Measurements from ENCODE around the gene RBM47.
A peak's percentile ranks its signal among the peaks of the same experiment; 100 is the strongest.
"Not testable (repeated sequence)": the region's sequence is repeated elsewhere in the genome, so short reads cannot be mapped to it uniquely, and the experiment has no call there.

The RBM47 gene

DNA sequence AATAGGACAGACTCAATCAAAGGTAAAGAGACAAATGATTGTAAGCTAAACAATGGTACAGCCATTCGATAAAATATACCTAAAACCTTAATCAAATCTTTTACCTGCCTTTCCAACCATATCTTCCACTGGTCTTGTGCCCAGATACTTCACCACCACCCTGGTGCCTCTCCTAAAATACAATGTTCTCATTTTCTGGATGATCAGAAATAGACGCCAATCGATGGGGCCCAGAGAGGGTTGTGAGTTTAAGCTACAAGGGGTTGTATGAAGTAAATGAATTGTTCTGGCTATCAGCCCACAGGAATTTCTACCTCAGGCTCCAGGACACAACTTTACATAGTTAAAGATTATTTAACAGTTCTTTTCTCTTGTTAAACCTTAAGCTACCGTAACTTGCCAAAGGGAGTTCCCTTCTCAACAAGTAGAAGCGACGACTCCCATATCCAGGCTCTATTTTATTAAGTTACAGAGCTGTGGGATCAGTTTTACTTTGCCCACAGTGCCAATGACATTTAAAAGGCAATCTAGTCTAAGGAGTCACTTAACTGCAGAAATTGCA lies 195.5 kb downstream of the RBM47 start:
- DNase-seq: no peak

DNA sequence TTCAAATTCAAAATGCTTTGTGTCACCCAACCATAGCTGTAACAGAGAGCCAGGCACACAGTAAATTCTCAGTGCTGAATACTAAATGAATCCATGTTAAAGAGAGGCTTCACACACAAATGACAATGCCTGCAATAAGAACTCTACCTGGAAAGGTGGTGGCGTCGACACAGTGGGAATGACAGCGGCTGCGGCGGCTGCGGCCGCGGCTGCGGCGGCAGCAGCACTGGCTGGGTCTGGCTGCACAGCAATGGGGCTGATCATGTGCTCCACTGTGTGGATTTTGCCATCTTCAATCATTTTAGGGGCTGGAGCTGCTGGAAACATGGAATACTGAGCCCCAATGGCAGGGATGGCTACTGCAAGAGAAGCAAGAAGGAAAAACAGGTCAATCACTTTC lies 197.2 kb downstream of the RBM47 start:
- DNase-seq: no peak

DNA sequence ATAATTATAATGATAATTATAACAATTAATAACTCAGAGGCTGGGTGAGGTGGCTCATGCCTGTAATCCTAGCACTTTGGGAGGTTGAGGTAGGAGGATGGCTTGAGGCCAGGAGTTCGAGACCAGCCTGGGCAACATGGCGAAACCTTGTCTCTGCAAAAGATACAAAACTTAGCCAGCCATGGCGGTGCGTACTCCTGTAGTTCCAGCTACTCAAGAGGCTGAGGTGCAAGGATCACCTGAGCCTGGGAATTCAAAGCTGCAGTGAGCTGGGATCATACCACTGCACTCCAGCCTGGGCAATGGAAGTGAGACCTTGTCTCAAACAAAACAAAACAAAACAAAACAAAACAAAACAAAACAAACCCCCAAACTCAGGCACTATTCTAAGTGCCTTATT lies 201.8 kb downstream of the RBM47 start:
- not testable (repeated sequence) for DNase-seq

DNA sequence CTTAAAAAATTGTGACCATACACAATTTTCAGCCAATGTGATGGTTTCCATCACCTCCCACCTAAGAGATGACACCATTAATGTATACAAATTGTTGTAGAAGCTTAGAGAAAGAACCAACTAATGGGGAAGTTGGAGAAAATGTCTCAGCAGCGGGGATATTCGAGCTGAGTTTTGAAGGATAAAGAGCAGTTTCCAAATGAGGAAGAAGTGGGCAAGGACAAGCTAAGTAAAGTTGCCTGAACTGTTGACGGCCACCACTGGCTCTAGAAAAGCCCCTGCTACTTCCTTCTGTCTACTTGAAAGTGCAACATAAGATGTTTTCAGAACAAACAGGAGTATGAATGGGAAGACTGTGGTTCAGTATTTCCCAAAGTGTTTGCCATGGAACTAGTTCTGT lies 202.5 kb downstream of the RBM47 start:
- DNase-seq: no peak

DNA sequence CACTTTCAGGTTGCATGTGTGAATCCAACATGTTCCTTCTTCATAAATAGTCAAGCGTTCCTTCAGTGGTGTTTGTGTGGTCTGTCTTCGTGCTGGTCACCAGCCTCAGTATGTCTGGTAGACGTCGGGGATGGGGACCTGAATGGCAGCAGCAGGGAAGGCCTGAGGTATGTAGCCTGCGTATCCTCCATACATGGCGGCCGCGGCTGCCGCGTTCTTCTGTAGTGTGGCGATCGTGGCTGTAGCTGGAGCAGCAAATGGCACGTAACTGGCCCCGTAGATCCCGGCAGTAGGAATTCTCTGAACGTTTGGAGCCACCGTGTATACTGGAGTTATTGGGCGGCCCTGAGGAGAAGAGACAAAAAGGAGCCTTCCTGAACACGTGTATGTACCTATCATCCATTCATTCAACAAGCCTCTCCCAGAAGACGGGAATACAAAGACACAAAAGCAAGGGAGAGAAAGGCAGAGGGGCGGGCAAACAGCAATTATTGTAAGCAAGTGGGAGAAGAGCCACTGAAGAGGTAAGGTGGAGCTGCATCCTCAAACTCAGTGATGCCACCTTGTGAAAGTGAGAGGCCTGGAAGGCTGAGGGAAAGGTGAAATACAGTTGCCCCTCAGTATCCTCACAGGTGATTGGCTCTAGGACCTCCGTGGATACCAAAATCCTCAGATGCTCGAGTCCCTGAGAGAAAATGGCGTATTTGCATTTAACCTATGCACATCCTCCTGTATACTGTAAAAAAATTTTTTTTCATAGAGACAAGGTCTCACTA lies 203.7 kb downstream of the RBM47 start:
- DNase-seq: no peak

- DNase-seq: no peak
These were observed 205.9 kb downstream of the RBM47 start for GRCh38 chr4:40423735-40424134.

DNA sequence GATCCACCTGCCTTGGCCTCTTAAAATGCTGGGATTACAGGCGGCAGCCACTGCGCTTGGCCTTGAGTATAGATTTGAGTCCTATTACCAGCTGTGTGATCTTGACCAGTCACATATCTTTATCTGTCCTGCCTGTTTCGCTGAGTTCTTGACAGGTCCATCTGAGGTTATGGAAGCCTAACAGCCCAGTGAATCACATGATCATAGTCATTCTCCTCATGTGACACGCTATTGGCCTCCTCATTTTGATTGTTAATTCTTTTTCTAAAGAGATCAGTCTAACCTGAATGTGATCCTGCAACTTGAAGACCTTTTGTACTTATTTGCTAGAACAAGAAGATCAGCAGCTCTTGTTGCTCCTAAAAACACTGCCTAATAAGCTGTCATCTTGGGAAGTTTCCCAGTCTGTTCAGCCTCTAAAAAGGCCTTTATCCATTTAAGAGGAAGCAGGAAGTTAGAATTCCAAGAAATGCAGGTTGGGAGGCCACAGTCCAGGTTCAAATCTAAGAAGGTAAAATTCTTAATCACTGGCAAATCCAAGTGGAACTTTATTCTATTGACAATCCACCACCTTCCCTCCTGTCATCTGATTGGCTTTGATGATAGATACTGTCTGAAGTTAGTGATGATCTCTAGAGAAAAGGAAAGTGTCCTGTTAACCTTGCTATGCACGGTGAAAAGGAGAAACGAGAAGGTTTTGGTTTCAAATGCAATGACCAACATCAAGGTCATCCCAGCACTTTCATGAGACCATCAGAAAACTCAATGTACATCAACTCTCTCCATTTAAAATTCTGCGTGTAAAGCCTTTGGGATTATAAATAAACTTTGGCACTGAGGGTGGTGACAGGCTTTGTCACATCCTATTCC lies 207.6 kb downstream of the RBM47 start:
- no peak for DNase-seq

- DNase-seq: no peak
These were observed 210.3 kb downstream of the RBM47 start for GRCh38 chr4:40419231-40419912.

DNA sequence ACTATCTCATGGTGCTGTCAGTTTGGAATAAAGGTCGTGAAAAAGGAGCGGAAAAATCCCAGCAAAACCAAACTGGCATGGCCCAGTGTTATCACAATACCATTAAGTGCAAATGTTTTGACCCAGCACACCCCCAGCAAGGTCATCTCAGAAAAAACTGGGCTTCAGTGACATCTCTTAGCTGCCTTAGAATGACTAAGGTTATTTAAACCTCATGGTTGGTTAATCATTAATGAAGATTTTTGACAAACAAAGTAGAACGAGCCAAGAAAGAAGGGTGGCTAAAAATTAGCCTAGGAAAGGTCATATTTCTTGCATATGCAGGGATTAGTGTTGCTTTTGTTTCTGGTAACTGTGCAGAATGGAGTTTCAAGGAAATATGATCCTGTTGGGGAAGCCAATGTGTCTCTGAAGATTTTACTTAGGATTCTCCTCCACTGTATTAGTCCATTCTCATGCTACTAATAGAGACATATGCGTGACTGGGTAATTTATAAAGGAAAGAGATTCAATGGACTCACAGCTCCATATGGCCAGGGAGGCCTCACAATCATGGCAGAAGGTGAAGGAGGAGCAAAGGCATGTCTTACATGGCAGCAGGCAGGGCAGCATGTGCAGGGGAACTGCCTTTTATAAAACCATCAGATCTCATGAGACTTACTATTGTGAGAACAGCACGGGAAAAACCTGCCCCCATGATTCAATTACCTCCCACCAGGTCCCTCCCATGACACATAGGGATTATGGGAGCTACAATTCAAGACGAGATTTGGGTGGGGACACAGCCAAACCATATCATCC lies 211.0 kb downstream of the RBM47 start:
- DNase-seq: no peak

DNA sequence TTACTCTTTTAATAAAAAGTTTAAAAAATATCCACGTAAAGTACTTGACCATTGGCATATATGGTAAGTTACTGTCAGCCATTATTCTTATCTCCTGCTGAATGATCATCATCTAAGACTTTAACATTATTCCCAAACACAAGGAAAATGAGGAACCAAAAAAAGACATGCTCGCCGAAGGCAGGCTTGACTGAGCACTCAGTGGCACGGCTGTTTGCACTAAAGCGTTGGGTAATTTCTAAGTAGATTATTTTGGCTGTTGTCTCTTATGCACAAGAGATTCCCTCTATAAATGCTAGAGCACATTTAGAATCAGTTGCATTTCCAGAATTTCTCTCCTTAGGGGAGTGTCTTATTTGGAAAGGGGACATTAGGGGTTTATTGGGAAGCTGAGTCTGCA lies 211.7 kb downstream of the RBM47 start:
- DNase-seq: no peak

DNA sequence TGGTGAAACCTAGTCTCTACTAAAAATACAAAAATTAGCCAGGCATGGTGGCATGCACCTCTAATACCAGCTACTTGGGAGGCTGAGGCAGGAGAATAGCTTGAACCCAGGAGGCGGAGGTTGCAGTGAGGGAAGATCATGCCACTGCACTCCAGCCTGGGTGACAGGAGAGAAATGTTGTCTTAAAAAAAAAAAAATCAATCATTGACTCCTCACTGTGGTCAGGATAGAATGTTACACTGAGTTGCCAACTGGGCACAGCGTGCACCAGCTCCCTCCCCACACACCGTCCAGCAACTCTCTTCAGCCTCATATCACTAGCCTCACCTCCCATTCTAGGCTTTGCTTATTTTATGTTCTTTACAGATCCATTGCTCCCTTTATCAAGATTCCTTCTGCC lies 215.0 kb downstream of the RBM47 start:
- no peak for DNase-seq

DNA sequence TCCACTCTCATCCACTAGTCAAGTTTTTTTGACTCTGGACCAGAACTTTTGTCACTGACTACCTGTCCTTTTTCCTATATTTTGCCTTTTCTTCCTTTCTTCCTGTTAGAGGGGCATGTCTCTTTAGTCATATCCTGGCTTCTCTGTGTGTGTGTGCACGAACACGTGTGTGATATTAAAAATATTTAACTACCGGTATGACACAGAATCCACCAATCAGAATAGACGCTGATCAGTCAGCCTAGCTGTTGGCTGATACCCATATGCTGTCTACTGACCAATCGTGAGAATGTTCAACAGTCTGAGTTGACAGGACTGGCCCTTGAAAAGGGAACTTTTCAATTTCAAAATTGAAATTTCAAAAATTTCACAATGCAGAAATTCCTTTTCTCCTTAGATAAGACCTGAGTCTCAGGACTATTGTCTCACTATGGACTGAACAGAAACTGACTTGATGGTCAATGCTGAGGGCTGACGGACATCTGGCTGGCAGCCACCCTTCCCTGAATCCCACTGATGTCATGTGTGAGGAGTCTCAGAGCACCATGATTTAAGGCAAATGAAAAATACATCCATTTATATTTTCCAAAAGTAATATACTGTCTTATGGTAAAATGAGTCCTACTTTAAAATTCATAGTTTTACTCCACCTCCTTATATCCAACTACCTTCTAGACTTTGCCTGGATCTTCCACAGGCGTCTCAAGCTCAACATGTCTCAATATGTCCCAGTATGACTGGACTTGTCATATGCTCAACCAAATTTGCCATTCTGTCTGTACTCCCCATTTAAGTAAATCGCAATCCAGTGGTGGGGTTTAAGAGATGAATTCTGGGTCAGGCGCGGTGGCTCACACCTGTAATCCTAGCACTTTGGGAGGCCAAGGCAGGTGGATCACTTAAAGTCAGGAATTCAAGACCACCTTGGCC lies 216.5 kb downstream of the RBM47 start:
- DNase-seq: no peak

DNA sequence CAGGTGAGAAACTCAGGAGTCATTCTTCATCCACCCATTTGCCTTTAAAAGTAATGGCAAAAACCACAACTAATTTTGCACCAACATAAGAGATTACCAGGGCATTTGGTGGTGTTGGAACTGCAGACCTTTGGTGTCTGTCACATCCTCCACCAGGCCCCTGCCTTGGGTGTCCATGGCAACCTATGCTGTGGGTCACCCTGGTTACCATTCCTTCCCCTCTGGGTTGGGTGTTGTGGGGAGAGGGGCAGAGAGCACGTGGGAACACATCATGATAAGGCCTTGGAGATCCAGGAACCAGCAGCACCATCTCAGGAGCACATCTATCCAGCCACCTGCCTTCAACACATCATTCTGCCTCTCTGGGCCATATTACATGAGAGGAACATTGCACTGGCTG lies 217.3 kb downstream of the RBM47 start:
- no peak for DNase-seq

- DNase-seq: no peak
These were observed 219.8 kb downstream of the RBM47 start for GRCh38 chr4:40409835-40410234.

- DNase-seq: not testable (repeated sequence)
These were observed 222.2 kb downstream of the RBM47 start for GRCh38 chr4:40407468-40407867.

- DNase-seq: no peak
These were observed 223.3 kb downstream of the RBM47 start for GRCh38 chr4:40406340-40406739.

DNA sequence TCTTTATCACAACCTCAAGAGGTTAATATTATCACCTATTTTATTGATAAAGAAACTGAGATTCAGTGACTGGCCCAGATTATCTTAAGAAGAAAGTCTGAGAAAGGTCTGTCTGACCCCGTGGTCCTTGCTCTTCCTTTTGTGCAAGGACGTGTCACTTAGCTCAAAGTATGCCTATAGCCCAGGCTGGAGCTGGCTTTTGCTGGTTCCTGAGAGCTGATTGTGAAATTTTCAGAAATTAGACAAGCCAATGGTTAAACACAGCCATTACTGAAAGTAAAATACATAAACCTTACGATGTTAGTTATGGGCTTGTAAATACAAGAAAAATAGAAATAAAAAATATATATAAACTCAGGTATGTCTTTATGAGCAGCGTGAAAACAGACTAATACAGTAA lies 224.5 kb downstream of the RBM47 start:
- no peak for DNase-seq

GRCh38 chr4:40403081-40403480 lies 226.6 kb downstream of the RBM47 start:
- no peak for DNase-seq

DNA sequence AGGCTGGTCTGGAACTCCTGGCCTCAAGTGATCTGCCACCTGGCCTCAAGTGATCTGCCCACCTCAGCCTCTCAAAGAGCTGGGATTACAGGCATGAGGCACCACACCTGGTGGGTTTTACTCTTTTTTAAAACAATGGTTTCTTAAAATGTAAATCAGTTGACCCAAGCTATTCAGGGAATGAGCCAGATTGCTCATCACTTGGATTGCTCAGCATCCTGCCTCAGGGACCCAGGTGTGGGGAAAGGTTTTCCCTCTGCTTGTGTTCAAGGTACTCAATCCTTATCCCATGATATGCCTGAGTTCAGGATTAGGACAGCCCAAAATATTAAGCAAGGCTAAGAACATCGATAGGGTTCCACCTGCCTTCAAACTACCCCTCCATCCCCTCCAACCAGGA lies 227.1 kb downstream of the RBM47 start:
- no peak for DNase-seq

- DNase-seq: peak; percentile 43
These were observed 228.0 kb downstream of the RBM47 start for GRCh38 chr4:40401631-40402030.

DNA sequence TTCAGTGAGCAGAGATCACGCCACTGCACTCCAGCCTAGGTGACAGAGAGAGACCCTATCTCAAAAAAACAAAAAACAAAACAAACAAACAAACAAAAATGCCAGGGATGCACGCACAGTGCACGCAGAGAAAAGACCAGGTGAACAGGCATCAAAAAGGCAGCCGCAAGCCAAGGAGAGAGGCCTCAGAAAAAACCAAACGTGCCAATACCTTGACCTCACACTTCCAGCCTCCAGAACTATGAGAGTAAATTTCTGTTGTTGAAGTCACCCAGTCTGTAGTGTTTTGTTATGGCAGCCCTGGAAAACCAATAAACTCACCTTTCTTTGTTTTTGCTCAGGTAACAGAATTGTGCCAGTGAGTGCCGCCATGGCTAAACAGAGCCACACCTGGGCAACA lies 228.6 kb downstream of the RBM47 start:
- DNase-seq: no peak

Data from eye (tissue), 1 donor.